PFSK-1 (cell line): ENCODE data around the gene KIAA1755.

Source experiments
- POLR2AphosphoS5 ChIP-seq: IDR thresholded peaks from 2 replicates; pipeline ENCODE4 v1.6.1; 2012; ENCODE audit warnings: low read depth, mild to moderate bottlenecking, control low read depth, low read length, moderate library complexity
- SIN3A ChIP-seq: IDR thresholded peaks from 2 replicates; pipeline ENCODE4 v1.6.1; 2012; ENCODE audit warnings: mild to moderate bottlenecking, low read length, moderate library complexity, borderline replicate concordance; ENCODE audit not compliant: insufficient read depth
- TAF1 ChIP-seq: IDR thresholded peaks from 2 replicates; pipeline ENCODE4 v1.6.1; 2012; ENCODE audit warnings: low read length, control low read depth, borderline replicate concordance; ENCODE audit not compliant: insufficient read depth

DNA sequence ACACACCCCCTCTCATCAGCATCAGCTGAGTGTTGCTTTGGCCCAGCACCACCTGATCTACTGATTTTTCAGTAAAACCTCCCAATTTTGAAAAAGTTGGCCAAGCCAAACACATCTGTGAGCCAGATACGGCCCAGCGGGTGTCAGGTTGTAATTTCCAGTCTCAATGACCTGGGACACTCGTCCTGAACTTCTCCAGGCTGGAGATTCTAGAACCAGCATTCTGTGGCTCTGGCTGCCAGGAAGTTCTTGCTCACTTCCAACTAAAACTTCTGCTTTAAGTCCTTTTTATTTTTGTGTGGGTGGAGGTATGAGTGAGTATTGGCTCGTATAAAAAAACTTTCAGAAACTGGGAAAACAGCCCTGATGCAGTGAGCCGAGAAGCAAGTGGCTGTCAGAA lies 5.1 kb downstream of the KIAA1755 start:
- TF ChIP-seq TAF1 (no peak), POLR2AphosphoS5 (no peak), SIN3A (no peak)
